Stomach (tissue), 4 donors: ENCODE results near the gene PKDCC.

Source experiments
- POLR2A ChIP-seq, 4 donors: fragments of 450-650 bp; IDR thresholded peaks; one replicate each; pipeline ENCODE4 v1.6.1; 2016; ENCODE audit warnings: antibody characterized with exemption in 4 of 4, control low read depth in 2 of 4, mild to moderate bottlenecking in 1 of 4, moderate library complexity in 1 of 4
- TF ChIP-seq, protein P1 (sequence below), 7 experiments: fragments of 450-650 bp in 4 of 7; fragments of 200-600 bp in 3 of 7; sonication (generic) in 3 of 7; IDR thresholded peaks; one replicate each; pipeline ENCODE4 v1.5.1; 2016 to 2019; ENCODE audit warnings: antibody characterized with exemption in 7 of 7, control low read depth in 2 of 7, mild to moderate bottlenecking in 1 of 7

DNA sequence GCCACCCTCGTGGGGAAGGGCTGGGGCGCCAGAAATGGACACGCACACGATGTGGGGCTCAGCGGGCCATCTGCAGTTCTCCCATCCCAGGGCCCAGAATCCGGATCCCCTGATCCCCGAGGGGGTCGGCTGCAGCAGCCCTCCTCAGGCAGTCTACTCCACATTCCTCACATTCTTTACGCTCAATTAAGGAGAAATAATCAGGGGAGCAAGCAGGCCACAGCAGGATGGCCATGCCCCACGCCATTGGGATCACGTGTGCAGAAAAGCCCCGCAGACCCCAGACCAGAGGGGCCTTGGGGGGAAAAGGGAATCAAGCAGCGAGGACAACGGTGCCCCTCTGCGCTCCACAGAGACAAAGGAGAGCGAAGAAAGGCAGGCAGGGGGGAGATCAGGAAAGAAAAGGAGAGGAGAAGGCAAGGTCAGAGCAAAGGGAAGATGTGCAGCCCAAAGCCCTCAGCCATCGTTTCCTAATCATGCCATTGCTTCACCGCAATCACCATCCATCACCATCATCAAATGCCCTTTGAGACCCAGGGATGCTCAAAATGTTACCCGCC is 17.5 kb upstream of the PKDCC start:
- TF ChIP-seq POLR2A (IDR thresholded peaks at IDR 0.05): no peak
- TF ChIP-seq, protein P1, sequence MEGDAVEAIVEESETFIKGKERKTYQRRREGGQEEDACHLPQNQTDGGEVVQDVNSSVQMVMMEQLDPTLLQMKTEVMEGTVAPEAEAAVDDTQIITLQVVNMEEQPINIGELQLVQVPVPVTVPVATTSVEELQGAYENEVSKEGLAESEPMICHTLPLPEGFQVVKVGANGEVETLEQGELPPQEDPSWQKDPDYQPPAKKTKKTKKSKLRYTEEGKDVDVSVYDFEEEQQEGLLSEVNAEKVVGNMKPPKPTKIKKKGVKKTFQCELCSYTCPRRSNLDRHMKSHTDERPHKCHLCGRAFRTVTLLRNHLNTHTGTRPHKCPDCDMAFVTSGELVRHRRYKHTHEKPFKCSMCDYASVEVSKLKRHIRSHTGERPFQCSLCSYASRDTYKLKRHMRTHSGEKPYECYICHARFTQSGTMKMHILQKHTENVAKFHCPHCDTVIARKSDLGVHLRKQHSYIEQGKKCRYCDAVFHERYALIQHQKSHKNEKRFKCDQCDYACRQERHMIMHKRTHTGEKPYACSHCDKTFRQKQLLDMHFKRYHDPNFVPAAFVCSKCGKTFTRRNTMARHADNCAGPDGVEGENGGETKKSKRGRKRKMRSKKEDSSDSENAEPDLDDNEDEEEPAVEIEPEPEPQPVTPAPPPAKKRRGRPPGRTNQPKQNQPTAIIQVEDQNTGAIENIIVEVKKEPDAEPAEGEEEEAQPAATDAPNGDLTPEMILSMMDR (IDR thresholded peaks at IDR 0.05): no peak
